D721Med (cell line): ENCODE data around the gene ADPGK.

Experiments
- DNase-seq: peaks from one replicate; pipeline ENCODE4 v3.0.0; 2011; ENCODE audit warnings: low spot score; ENCODE audit not compliant: insufficient read length
- FAIRE-seq: peaks from 2 replicates; lab custom pipeline; 2011; peaks lifted over from hg19 to GRCh38; lab: Jason Lieb, UNC
- TF ChIP-seq, protein P1 (sequence below): IDR thresholded peaks from 2 replicates; pipeline ENCODE4 v1.5.1; 2012; ENCODE audit warnings: mild to moderate bottlenecking, control low read depth; ENCODE audit not compliant: insufficient read depth; ENCODE audit errors: missing control alignments

Gene ADPGK

DNA sequence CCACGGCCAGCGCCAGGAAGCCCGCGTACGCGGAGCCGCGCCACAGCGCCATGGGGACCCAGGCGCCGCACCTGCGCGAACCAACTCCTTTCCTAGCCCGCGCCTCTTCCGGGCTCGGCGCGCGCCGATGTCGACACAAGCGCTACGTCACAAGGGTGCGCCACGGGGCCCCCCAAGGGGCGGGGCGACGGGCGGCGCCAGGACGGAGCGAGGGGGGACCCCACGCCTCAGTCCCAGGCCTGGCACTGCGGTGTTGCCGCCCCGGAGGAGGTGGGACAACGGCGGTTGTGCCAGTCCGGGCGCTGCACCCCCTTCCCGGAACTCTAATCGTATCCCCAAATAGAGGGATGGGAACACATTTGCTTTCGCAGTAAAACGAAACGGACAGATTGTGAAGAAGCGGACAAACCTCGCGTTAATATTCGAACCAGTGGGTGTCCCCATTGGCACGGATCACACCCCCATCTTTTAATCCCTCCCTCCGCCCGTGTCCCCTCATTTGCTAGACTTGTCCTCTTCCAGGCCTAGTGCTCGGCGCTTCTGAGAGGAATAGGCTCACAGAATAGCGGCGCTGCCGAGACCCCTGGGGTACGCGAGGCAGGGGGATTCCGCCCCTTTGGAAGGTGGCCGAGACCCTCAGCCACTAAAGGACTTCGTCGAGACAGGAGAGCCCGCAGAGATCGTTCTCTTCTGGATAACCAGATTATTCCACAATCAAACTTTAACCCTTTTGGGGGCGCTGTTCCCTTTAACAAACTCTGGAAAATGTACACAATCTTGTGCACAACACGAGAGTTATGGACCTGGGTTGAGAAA lies at the start of gene ADPGK:
TSS of gene ADPGK (minus strand) at position 119 of the 816 bp plus-strand sequence. CDS start at position 52, 67 bp downstream.
- TF ChIP-seq, protein P1, sequence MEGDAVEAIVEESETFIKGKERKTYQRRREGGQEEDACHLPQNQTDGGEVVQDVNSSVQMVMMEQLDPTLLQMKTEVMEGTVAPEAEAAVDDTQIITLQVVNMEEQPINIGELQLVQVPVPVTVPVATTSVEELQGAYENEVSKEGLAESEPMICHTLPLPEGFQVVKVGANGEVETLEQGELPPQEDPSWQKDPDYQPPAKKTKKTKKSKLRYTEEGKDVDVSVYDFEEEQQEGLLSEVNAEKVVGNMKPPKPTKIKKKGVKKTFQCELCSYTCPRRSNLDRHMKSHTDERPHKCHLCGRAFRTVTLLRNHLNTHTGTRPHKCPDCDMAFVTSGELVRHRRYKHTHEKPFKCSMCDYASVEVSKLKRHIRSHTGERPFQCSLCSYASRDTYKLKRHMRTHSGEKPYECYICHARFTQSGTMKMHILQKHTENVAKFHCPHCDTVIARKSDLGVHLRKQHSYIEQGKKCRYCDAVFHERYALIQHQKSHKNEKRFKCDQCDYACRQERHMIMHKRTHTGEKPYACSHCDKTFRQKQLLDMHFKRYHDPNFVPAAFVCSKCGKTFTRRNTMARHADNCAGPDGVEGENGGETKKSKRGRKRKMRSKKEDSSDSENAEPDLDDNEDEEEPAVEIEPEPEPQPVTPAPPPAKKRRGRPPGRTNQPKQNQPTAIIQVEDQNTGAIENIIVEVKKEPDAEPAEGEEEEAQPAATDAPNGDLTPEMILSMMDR: peak; percentile 47
- DNase-seq (peak; percentile 86), FAIRE-seq (peak; percentile 25)

DNA sequence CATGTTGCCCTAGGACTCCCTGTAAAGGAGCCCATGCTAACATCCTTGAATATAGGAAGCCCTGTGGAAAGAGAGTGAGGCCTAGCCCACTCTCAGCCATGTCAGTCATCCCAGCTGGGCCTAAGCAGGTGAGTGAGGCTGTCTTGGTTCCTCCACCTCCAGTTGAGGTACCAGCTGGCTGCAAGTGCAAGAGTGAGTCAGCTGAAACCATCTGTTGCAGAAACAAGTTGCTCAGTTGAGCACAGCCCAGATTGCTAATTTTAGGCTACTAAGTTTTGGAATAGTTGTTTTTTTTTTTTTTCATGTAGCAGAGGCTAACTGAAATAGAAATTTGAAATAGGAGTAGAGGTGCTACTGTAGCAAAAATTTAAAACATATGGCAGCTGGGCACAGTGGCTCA lies 43.7 kb upstream of the ADPGK start:
- no peak for FAIRE-seq
- TF ChIP-seq, protein P1: no peak

DNA sequence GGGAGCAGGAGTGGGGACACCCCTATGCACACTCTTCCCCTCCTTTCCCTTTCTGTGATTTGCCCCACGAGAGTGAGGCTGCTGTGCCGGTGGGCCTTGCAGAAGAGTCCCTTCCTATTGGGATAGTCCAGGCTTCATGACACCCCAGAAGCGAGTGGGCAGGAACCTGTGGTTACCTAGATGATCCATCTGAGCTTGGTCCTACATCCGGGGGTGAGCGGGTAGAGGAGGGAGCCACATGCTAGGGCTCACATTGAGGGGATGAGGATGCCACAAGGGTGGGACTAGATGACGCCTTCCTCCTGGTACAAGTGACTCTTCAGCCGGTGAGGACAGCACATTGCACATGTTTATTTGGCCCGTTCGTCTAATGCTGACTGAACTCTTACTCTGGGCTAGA lies 43.1 kb upstream of the ADPGK start:
- FAIRE-seq (no peak), DNase-seq (no peak)
- TF ChIP-seq, protein P1: no peak

More for the DNA sequence above, 43.7 kb upstream of the ADPGK start:
- DNase-seq: no peak

DNA sequence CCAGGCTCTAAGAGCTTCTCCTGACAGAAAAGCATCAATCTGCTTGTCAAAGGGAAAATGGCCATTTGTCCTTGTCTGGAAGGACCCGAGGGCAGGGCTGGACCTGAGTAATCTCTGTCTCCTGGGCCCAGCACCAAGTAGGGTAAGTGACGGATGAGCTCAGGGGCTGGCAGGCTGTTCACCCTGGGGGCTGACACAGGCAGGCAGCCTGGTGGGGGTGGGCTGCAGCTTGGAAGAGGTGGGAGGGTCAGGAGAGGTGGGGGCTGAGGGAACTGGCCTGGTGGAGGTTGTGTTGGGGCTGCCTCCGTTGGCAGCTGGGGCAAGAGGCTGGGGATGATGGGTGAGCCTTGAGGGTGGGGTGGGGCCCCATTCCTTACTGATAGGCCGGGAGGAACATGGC lies 42.3 kb upstream of the ADPGK start:
- TF ChIP-seq, protein P1: no peak
- no peak for DNase-seq
- FAIRE-seq: no peak

DNA sequence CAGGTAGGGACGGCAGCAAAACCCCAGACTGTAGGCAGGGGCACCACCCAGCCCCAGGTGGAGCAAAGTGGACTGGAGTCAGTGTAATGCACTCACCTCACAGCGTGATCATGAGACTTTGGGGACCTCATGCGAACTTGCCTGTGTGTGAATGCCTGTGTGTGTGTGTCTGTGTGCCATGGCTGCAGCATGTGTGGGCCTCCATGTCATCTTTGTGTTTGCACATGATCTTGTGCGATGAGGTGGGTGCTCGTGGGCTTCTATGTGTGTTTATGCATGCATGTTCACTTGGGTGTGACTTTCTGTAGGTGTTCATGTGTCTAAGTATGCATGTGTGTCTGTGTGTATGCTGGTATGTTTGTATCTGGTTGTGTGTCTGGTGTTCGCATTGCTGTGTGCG lies 41.2 kb upstream of the ADPGK start:
- FAIRE-seq (no peak), DNase-seq (no peak)
- TF ChIP-seq, protein P1: no peak

DNA sequence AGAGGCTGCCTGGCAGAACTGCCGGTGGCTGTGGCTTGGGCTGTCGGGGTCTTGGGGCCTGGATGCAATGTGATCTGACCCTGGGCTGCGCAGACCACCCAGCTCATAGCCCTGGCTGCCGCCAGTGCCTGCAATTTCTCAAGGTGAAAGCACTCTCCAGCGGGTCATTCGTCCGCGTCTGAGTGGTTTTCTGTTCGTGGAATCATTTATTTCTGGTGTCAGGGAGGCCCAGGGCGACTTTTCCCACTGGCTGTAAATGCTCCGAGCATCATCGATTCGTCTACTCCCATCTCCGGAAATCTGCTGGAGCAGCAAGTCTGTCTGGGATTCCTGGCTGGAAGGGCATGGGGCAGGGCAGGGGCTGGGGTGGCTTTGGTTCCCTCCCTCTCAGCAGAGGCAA lies 40.6 kb upstream of the ADPGK start:
- FAIRE-seq: no peak
- TF ChIP-seq, protein P1: no peak
- DNase-seq: no peak

DNA sequence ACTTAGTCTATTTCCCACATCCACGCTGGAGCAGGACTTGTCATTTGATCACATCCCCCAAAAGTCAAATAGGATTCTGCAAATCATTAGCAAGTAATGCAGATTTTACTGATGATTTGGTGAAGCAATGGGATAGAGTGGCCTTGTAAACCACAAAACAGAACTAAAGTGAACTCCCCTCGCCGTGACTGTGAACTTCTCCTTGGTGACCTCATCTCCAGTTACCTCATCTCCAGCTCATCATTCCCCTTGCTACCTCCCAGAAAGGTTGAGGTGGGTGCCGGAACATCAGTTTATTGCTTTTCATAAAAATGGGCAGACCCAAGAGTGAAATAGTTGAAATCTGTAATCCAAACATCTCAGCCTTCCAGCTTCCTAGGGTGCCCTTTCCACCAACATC lies 36.7 kb upstream of the ADPGK start:
- TF ChIP-seq, protein P1: no peak
- no peak for FAIRE-seq
- DNase-seq: no peak
